HG02973 (cell line): Measurements from ENCODE around the gene GPBP1L1.
A peak's percentile ranks its signal among the peaks of the same experiment; 100 is the strongest.
"Not testable (repeated sequence)": the region's sequence is repeated elsewhere in the genome, so short reads cannot be mapped to it uniquely, and the experiment has no call there.

Experiments
- ATAC-seq: cut with Tn5 transposase; IDR thresholded peaks from one replicate; pipeline ENCODE4 v1.9.1; 2021; ENCODE audit warnings: moderate library complexity; ENCODE audit not compliant: unreplicated experiment

The GPBP1L1 gene

GRCh38 chr1:45596765-45597164 is 89.6 kb downstream of the GPBP1L1 start:
- ATAC-seq, result not testable (repeated sequence)

GRCh38 chr1:45594412-45594811 is 91.9 kb downstream of the GPBP1L1 start:
- no peak for ATAC-seq

GRCh38 chr1:45589861-45590260 is 96.5 kb downstream of the GPBP1L1 start:
- no peak for ATAC-seq

GRCh38 chr1:45586769-45587168 is 99.6 kb downstream of the GPBP1L1 start:
- no peak for ATAC-seq

- no peak for ATAC-seq
Measured at GRCh38 chr1:45585496-45586075, 100.7 kb downstream of the GPBP1L1 start.

- ATAC-seq, result no peak
Measured at GRCh38 chr1:45585110-45585426, 101.3 kb downstream of the GPBP1L1 start.

- ATAC-seq, result peak; percentile 28
Measured at GRCh38 chr1:45584351-45585109, 101.8 kb downstream of the GPBP1L1 start.

- ATAC-seq, result peak; percentile 35
Measured at GRCh38 chr1:45583666-45584350, 102.5 kb downstream of the GPBP1L1 start, which contains the start of gene NASP. Gene NASP, plus strand, starts transcription at chr1:45584041. Its CDS starts 106 bp downstream, at chr1:45584147.

- peak; percentile 69 for ATAC-seq
Measured at GRCh38 chr1:45583264-45583665, 103.1 kb downstream of the GPBP1L1 start.
